Dermis blood vessel endothelial cell (primary cell): ENCODE data around the gene GLB1L3. TPM values are rescaled to one million over a fixed set of nuclear protein-coding genes. Genes with fewer than 3 reads are reported as not detected.
A peak's percentile ranks its signal among the peaks of the same experiment; 100 is the strongest.
"Not testable (repeated sequence)": the region's sequence is repeated elsewhere in the genome, so short reads cannot be mapped to it uniquely, and the experiment has no call there.

Experiments used
- DNase-seq: peaks from one replicate; pipeline ENCODE4 v3.0.0; 2010
- total RNA-seq: library from RNA; depleted of rRNA; stranded (reverse); fragments of >200 nt; gene quantifications from 2 replicates; pipeline ENCODE4 v1.2.3, GENCODE V29; 2014

Gene GLB1L3
- total RNA-seq, 1 donor from 2014 or later: not detected

DNA sequence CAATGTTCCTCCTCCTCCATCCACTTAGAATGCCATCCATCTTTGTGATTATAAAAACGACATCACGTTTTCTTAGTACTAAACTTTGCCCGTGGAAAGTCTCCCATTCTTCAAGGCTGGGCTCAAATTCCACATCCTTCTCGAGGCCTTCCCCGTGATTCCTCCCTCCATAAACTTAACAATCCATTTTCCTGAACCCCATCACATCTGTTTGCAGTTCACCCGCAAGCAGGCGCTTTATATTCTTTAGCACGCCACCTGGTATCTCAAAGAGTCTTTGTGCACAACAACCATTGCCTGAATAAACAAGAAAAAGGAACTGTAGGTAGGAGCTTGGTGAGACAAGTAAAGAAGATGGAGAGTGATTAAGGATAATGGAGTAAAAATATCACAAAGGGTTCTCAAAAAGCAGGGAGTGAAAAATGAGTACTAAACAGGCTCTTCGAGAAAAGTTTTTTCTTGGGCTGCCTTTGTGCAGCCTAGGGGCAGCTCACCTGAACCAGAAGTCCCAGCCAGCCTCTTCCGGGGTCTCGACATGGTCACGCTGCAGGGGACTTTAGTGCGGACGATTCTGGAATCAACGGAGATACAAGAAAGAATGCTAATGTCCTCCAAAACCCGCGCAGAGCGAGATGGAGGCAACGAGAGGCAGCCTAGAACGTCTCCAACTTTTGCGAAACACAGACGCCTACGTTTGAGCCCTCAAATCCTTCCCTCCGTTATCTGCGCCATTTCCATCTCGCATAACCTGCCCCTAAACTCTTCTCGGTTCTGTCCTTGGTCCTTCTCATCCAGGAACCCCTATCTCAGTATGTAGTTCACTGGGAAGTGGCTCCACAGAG, 23.6 kb upstream of the GLB1L3 start:
- DNase-seq: no peak

DNA sequence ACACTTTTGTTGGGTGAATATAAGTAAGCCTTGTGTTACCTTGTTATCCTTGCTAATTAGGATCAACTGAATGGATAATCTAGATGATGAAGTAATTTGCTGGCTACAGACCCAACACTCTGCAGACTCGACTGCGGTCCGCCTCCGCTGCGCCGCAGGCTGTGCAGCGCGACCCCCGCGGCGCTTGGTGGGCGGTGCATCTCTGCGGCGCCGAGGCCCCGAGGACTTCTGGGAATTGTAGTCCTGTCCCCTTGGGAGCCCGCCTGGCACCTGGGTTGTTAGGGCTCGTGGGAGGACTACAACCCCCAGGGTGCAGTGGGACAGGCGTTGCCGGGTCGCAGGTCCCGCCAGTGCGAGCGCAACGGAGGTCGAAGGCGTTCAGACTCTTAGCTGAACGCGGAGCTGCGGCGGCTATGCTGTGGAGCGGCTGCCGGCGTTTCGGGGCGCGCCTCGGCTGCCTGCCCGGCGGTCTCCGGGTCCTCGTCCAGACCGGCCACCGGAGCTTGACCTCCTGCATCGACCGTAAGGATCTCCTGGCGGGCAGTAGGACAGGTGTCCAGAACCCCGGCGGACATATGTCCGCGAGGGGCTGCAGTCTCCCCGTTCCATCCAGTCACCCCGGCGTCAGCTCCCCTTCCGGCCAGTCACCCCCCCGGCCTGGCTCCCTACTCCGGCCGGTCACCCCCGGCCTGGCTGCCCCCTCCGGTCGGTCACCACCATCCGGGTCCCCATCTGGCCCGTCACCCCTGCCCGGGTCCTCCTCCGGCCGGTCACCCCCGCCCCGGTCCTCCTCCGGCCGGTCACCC, 22.8 kb upstream of the GLB1L3 start, which contains the start of the genes ACAD8 and THYN1:
ACAD8 (plus strand) TSS at position 381 of the 806 bp plus-strand sequence; CDS start at position 414, 33 bp downstream.
THYN1 (minus strand) TSS at position 165 of the 806 bp plus-strand sequence. CDS start 470 bp downstream, outside the sequence.
- DNase-seq: peak; percentile 99

DNA sequence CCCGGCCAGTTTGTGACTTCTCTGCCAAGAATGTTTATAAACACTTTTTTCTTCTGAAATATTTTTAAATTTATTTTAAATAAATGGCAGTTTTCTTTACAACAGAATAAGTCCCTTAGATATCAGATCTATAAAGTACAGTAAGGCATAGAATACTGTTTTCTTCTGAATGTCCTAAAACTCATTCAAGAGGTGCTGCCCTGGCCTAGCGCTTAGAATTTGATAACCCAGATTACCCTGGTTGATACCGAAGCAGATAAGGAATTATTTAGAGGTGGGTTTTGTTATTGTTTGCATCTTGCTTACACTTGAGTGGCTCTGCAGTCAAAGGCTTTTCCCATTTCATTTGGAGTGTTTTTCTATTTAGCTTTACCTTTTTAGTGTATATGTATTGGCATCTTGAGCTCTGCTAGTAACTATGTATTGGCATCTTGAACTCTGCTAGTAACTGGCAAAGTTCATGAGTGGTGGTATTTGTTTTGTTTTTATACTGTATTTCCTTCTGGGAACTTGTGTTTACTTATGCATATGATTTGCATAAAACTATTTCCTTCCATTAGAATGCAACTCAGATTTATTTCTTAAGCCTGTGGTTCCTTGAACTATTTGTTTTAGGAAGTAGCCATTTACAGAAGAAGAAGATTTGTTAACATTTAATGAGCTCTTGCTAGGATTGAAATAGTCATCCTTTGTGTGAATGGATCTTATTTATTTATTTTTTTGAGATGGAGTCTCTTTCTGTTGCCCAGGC, 21.6 kb upstream of the GLB1L3 start:
- DNase-seq: no peak

DNA sequence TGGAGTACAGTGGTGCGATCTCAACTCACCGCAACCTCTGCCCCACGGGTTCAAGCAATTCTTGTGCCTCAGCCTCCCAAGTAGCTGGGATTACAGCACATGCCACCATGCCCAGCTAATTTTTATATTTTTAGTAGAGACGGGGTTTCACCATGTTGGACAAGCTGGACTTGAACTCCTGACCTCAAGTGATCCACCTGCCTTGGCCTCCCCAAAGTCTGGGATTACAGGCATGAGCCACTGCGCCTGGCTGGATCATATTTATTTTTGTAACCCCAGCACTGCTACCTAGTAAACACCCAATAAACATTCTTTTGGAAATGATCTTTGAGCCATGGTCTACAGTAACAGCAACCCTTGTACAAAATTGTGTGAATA, 21.0 kb upstream of the GLB1L3 start:
- DNase-seq: not testable (repeated sequence)

DNA sequence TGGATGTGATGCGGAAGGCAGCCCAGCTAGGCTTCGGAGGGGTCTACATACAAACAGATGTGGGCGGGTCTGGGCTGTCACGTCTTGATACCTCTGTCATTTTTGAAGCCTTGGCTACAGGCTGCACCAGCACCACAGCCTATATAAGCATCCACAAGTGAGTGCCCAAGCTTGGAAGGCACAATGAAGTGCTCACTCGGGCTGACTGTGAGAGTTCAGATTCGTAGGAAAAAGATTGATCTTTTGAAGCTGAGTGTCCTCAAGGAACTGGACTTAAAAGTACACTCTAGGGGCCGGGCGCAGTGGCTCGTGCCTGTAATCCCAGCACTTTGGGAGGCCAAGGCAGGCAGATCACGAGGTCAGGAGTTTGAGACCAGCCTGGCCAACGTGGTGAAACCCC, 19.1 kb upstream of the GLB1L3 start:
- DNase-seq: no peak

DNA sequence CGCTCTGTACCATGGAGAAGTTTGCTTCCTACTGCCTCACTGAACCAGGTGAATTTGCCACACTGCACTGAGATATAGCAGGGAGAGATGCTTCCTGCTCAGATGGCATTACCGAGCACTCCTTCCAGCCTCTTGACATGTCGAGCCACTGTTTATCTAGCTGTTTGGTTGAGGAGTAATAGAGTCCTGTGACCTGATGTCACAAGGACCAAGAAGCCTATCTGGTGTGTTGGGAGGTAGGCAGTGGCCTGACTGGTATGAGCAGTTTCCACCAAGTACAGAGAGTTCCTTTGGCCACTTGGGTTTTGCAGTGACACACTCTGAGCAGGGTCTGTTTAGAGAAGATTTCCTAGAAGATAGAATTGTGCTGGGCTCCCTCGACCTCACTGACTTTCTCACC, 17.6 kb upstream of the GLB1L3 start:
- DNase-seq: no peak

DNA sequence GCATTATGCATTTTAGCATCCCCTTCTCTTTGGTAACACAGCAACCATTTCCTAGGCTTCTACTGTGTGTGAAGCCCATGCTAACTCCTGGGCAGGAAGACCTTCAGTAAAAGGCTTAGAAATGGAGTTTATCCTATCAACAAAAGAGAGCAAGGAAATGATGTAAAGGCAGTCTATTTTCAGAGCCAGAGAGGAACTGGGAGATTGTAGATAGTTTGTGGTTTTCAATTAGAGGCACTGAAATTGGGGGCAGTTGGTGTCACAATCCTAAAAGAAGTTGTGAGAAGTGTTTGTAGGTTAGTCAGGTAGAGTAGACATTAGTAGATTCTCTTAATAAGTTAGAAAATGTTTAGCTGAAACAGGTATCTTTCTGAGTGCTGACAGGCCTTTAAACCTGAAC, 15.7 kb upstream of the GLB1L3 start:
- DNase-seq: no peak

DNA sequence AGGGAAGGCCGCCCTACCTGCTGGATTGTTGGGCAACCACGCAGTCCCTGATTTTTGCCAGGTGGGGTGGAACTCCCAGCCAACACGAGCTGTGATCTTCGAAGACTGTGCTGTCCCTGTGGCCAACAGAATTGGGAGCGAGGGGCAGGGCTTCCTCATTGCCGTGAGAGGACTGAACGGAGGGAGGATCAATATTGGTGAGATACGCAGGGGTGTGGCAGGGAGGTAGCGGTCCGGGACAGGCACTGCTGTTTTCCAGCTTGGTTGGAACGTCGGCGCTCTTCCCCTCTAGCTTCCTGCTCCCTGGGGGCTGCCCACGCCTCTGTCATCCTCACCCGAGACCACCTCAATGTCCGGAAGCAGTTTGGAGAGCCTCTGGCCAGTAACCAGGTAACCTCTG, 15.2 kb upstream of the GLB1L3 start:
- DNase-seq: no peak

DNA sequence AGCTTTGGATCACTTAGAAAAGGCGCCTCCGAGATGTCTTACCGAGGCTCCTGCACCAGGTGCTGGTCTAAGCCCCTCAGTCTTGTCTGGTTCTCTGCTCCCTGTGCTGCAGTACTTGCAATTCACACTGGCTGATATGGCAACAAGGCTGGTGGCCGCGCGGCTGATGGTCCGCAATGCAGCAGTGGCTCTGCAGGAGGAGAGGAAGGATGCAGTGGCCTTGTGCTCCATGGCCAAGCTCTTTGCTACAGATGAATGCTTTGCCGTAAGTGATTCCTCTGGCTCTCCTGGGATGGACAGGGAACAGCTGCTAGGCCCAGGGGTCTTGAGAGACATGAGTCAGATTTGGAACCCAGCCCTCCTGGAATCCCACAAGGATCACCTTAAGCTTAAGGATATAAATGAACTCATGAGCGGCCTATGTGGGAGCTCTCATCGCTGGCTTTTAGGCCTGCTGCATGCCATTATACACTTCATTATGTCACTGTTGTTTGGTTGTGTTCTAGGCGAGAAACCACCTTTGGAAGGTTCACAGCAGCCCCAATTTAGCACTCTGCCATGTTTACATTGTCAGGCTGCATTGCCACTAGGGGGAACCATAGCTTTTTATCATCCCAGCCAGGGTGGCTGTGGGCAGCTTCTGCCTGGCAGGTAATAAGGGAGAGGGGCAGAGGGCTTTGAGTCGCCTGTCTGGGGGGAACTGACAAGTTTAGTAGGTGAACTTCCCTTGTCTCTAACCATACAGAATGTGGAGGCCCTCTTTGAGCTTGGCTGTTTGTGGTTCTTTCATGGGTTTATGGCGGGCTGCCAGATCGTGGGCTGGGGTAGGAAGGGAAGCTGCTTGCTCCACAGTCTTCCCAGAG, 14.3 kb upstream of the GLB1L3 start:
- DNase-seq: peak; percentile 46

DNA sequence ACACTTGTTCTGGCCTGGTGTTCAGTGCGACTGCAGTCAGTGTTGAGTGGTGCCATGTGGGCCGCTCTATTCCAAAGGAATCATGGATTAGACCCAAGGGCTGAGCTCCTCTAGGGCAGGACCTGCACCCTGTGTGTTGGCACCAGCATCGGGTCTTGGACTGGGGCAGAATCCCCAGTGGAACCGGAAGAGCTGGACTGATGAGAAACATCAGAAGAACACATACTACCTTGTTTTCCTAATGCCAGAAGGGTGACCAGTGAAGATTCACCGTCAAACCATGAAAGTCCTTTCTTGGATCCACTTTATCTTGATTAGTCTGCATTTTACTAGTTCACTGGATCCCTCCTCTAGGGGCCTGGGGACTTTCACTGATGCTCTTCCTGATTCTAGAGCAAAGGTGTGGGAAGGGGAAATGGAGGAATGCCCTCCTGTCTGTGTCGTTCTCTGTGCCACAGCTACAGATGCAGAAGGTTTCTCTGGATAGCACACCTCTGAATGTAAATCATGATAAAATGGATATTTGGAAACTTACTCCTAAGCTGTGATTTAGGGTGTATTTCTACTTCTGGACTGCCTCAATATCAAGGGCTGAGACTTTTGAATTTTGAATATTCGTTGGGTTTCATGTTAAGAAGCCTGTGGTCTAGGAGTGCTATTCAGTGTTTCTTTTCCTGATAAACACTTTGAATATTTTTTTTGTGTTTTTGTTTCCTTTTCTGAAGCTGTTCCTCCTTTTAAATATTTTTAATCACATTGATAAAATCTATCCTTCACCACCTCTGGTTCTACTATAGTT, 11.0 kb upstream of the GLB1L3 start:
- no peak for DNase-seq

DNA sequence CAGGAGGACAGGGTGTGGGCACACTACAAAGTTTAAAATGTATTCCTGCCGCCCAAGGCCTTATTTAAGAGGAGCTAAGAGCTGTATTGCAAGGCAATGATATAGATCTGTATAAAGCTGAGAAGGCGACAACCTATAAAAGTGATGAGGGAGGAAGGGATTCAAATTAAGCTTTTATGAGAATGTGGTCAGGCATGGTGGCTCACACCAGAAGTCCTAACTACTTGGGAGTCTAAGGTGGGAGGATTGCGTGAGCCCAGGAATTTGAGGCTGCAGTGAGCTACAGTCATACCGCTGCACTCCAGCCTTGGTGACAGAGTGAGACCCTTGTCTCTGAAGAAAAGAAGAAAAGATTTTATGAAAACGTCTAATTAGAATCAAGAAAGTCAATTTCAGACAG, 9.7 kb upstream of the GLB1L3 start:
- no peak for DNase-seq

DNA sequence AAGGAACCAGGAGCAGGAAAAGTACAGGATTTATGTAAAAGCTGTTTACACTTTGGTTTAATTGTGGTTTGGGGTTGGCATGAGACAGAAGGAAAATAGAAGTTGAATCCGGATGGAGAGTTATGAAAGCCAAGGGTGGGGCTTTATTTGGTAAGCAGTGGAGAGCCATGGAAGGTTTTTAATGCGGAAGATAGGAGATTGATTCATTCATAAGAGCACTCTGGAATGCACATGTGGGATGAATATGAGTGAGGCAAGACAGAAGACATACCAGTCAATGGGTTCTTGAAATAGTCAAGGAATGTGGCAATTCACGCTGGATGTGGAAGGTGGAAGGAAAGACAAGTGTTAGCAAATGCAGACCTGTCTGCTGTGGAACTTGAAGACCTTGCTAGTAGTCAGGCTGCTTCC, 9.3 kb upstream of the GLB1L3 start:
- DNase-seq: no peak

DNA sequence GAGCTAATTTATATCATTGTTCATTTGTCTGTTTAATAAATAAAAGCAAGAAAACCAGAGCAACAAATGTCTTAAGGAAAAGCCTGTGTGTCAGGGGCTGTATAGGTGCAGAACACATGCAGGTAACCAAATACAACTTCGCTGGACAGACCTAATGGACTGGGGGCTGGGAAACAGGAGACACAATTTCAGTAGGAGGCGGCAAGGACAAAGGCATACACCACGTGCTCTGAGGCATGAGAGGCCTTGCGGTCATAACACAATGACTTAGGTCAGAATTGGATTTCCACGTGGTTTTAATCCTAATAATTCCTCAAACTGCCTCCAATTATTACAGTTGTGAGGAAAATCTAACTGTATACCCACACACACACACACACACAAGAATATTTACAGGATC, 8.7 kb upstream of the GLB1L3 start:
- no peak for DNase-seq

DNA sequence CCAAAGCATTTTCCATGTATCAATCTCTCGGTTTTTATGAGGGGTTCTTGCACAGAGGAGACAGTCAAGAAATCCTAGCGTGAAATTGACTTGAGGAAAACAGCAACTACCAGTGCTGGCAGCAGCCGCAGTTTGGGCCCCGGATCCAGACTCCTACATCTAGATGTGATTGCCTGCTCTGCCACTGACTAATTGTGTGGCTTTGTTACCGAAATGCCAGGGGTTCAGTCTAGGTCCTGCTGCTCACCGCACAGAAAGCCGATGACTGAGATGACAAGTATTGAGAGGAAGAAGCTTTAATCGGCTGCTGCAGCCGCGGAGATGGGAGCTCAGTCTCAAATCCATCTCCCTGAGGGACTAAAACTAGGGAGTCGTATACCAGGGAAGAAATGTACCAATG, 8.2 kb upstream of the GLB1L3 start:
- no peak for DNase-seq

DNA sequence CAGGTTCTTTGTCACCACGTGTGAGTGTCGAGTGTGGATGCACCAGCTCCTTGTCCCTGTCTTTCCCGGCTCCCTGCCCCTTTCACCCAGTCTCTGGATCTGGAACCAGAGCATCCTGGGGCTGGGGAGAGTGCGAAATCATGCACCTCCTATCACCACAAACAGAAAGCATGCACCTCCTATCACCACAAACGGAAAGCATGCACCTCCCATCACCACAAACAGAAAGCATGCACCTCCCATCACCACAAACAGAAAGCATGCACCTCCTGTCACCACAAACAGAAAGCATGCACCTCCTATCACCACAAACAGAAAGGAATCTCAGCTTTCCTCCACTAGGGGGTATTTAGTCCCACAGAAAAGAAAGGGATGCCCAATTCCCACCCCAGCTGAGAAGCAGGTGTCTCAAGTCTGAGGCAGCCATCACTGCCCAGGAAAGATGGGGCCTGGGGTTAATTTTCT, 5.9 kb upstream of the GLB1L3 start:
- DNase-seq: no peak

DNA sequence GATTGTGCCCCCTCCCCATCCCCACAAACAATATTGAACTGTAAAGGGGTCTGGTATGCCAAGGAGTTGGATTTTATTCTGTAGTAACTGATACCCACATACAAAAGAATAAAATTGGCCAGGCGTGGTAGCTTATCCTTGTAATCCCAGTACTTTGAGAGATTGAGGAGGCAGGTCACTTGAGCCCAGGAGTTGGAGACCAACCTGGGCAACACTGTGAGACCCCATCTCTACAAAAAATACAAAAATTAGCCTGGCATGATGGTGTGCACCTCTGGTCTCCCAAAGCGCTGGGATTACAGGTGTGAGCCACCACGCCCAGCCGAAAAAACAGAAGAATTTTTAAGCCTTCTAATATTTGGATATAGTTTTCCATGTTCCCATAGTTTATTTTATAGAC, 4.2 kb upstream of the GLB1L3 start:
- DNase-seq: no peak

DNA sequence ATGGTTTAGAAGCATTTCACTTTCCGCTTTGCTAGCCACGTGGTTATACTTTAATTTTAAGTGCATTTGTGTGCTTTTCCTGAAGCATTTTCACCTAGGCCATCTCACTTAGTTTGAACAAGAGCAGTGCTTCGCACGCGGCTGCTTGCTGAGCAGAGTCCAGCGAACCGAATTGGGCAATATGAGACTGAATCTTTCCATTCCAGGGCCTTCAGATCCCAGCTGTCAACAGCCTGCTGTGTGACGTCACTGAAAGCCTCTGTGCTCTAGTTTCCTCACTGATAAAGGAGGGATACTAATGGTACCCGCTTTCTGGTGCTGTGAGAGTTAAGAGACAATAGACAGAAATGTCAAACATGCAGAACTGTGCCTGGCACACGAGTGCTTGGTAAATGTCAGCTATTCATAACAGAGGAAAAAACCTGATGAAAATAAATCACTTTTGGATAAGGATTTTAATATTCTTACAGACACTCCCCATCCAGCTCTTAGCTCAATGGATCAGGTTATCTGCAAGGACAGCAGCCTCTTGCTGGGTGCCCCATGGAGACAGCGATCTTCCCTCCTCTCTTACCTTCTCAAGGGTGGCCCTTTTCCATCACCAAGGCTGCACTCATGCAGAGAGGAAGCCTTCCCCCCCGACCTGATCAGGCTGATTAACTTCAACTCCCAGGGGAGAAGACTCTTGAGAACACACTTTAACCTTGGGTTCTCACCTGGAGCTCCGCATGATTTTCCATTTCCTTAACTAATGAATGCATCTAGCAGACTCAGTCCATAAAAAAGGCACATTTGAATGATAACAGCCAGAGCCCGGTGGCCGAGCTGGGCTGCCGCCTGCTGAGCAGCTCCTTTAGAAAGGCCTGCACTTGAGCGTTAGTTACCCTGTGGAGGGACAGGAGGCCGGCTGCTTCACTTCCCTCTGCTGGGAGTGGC, 3.5 kb upstream of the GLB1L3 start:
- no peak for DNase-seq

DNA sequence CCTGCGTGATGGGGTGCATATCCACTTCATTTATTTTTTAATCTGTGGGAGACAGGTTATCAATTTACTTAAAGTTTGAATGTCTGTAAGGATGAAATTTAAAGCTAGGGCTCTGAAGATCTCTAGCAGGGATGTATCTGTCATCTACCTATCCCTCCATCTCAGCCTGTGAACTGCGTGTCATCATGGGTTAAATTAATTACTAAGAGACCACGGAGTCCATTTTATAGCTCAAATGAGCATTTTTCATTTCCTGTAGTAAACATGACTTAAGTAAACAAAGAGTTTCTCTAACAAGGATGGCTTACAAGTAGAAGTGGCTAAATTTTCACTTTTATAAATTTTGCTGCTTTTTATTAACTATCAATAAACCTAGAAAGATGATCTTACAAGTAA, 2.9 kb upstream of the GLB1L3 start:
- no peak for DNase-seq

DNA sequence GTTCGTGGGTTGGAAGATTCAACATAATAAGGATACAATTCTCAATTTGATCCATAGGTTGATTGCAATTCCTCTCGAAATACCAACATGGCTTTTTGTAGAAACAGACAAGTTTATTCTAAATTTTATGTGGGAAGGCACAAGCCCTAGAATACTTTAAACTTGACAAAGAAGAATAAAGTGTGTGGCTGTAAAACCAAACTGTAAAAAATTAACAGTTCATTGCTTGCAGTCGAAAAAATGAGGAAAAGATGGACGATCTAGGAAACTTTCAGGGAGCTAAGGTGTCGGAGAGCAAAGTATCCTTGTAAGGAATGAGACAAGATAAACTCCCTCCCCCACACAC, 1.0 kb upstream of the GLB1L3 start:
- no peak for DNase-seq
